Measurements from ENCODE around the gene FBRS. TPM values are rescaled to one million over a fixed set of nuclear protein-coding genes. Genes with fewer than 3 reads are reported as not detected.

The FBRS gene
- total RNA-seq, 4 donors from 2014 or later: 51.2 to 167 (median 72.2) TPM

DNA sequence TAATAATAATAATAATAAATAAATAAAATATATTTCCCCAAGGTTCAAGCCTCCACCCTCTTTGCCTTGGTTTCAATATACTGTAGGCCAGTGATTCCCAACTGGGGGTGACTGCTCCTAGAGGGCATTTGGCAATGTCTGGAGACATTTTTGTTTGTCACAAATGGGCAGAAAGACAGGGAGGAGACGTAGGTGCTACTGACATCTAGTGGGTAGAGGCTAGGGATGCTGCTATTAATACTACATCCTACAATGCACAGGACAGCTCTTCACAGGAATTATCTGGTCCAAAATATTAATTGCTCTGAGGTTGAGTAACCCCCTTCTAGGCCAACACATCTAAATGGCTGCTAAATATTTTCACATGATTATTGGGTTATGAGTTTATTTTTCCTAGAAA, 20.3 kb upstream of the FBRS start:
- Histone ChIP-seq H3K27ac (no peak overlapping the region), H3K9me3 (no peaks in the 10 kb centered on the region), H3K36me3 (no peaks in the 10 kb centered on the region), H3K4me3 (no peak overlapping the region), H3K4me1 (peaks cover 0 to 9% (median 3%) of the 10 kb centered on the region in 4 donors), H3K27me3 (no peaks in the 10 kb centered on the region)
- no peak for DNase-seq
- no peak for TF ChIP-seq POLR2A (IDR thresholded peaks at IDR 0.05)
- TF ChIP-seq, protein P1, sequence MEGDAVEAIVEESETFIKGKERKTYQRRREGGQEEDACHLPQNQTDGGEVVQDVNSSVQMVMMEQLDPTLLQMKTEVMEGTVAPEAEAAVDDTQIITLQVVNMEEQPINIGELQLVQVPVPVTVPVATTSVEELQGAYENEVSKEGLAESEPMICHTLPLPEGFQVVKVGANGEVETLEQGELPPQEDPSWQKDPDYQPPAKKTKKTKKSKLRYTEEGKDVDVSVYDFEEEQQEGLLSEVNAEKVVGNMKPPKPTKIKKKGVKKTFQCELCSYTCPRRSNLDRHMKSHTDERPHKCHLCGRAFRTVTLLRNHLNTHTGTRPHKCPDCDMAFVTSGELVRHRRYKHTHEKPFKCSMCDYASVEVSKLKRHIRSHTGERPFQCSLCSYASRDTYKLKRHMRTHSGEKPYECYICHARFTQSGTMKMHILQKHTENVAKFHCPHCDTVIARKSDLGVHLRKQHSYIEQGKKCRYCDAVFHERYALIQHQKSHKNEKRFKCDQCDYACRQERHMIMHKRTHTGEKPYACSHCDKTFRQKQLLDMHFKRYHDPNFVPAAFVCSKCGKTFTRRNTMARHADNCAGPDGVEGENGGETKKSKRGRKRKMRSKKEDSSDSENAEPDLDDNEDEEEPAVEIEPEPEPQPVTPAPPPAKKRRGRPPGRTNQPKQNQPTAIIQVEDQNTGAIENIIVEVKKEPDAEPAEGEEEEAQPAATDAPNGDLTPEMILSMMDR (IDR thresholded peaks at IDR 0.05): peak in 4 of 6 experiments; percentile 34 to 55 (median 46)

DNA sequence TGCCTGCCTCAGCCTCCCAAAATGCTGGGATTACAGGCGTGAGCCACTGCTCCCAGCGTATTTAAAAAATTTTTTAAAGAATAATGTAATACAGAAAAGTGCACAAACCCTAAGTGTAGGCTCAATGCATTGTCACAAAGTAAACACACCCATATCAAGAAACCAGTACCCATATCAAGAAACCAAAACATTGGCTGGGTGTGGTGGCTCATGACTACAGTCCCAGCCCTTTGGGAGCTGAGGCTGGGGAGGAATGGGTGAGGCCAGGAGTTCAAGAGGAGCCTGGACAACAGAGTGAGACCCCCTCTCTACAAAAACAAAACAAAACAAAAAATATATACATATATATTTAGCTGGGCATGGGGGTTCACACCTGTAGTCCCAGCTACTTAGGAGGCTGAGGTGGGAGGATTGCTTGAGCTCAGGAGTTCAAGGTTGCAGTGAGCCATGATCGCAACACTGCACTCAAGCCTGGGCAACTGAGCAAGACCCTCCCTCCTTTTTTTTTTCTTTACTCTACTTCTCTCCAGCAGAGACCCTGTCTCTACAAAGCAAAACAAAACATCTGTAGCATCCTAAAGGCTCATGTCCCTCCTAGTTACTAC, 16.8 kb upstream of the FBRS start:
- Histone ChIP-seq H3K9me3 (no peaks in the 10 kb centered on the region), H3K27me3 (no peaks in the 10 kb centered on the region), H3K36me3 (no peaks in the 10 kb centered on the region), H3K4me1 (no peaks in the 10 kb centered on the region), H3K4me3 (no peak overlapping the region), H3K27ac (no peak overlapping the region)
- no peak for TF ChIP-seq POLR2A (IDR thresholded peaks at IDR 0.05)
- TF ChIP-seq, protein P1 (IDR thresholded peaks at IDR 0.05): no peak
- DNase-seq: no peak

DNA sequence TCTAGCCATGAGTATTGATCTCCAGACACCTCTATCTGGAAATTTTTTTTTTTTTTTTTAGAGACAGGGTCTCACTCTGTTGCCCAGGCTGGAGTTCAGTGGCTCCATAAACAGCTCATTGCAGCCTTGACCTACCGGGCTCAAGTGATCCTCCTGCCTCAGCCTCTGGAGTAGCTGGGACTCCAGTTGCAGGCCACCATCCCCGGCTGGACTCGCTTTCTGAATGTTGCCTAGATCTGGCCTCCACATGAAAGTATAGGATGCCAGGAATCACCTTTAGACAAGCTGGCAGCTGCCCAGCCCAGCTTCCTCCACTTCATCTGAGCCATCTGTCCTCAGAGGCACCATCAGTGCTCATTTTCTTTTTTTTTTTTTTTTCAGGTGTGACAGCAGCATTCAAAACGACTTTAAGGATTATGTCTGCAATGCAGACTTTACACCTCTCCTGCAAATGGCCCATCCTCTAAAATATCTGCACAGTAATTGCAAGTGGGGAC, 13.8 kb upstream of the FBRS start:
- Histone ChIP-seq H3K27ac (no peak overlapping the region), H3K4me3 (no peak overlapping the region), H3K27me3 (no peaks in the 10 kb centered on the region), H3K4me1 (peaks cover 0 to 1% (median 0%) of the 10 kb centered on the region in 4 donors), H3K36me3 (no peaks in the 10 kb centered on the region), H3K9me3 (no peaks in the 10 kb centered on the region)
- DNase-seq: no peak
- no peak for TF ChIP-seq POLR2A (IDR thresholded peaks at IDR 0.05)
- TF ChIP-seq, protein P1 (IDR thresholded peaks at IDR 0.05): no peak

DNA sequence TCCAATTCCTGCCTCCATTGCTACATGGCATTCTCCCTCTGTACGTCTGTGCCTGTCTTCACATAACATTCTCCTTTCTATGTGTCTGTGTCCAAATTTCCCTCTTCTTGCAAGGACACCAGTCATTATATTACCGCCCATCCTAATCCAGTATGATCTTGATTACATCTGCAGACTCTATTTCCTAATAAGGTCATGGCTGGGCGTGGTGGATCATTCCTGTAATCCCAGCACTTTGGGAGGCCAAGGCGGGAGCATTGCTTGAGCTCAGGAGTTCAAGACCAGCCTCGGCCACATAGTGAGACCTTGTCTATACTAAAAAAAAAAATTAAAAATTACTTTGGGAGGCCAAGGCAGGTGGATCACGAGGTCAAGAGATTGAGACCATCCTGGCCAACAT, 12.5 kb upstream of the FBRS start:
- Histone ChIP-seq H3K4me3 (no peak overlapping the region), H3K27ac (no peak overlapping the region), H3K9me3 (no peaks in the 10 kb centered on the region), H3K4me1 (peaks cover 0 to 5% (median 0%) of the 10 kb centered on the region in 4 donors), H3K27me3 (no peaks in the 10 kb centered on the region), H3K36me3 (no peaks in the 10 kb centered on the region)
- TF ChIP-seq POLR2A (IDR thresholded peaks at IDR 0.05): no peak
- TF ChIP-seq, protein P1 (IDR thresholded peaks at IDR 0.05): no peak
- no peak for DNase-seq

DNA sequence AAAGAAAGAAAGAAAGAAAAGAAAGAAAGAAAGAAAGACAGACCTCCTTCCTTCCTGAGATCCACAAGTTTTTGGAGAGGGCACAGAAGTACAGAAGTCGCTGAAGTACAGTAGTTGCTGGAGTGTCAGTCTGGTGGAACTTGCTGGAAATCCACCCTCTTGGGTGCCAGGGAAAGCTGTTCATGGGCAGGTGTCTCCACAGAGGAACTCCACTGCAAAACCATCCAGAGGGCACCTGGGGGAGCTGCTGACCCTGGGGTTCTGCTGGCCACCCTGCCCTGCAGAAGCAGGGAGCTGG, 11.0 kb upstream of the FBRS start:
- Histone ChIP-seq H3K36me3 (no peaks in the 10 kb centered on the region), H3K27ac (no peak overlapping the region), H3K4me3 (no peak overlapping the region), H3K27me3 (no peaks in the 10 kb centered on the region), H3K4me1 (peaks cover 0 to 13% (median 2%) of the 10 kb centered on the region in 4 donors), H3K9me3 (no peaks in the 10 kb centered on the region)
- TF ChIP-seq POLR2A (IDR thresholded peaks at IDR 0.05): no peak
- TF ChIP-seq, protein P1 (IDR thresholded peaks at IDR 0.05): no peak
- DNase-seq: no peak
